Colonic mucosa (tissue), 4 donors: ENCODE measurements around the gene ATG7. TPM values are rescaled to one million over a fixed set of nuclear protein-coding genes. Genes with fewer than 3 reads are reported as not detected.

Source experiments
- DNase-seq: peaks from one replicate; pipeline ENCODE4 v3.0.0-alpha.2; 2020
- H3K27ac ChIP-seq: fragments of 200-600 bp; one replicate; pipeline ENCODE4 v1.8.0; 2021
- H3K27me3 ChIP-seq: fragments of 200-600 bp; one replicate; pipeline ENCODE4 v1.8.0; 2021
- H3K36me3 ChIP-seq: fragments of 200-600 bp; one replicate; pipeline ENCODE4 v1.8.0; 2021
- H3K4me1 ChIP-seq: fragments of 200-600 bp; one replicate; pipeline ENCODE4 v1.8.0; 2021; ENCODE audit warnings: mild to moderate bottlenecking
- H3K4me3 ChIP-seq: fragments of 200-600 bp; one replicate; pipeline ENCODE4 v1.8.0; 2021
- H3K9ac ChIP-seq, 2 donors: one replicate each; pipeline ENCODE4 v1.7.0; 2013; ENCODE audit warnings: control low read depth in 2 of 2, low read depth in 2 of 2, low read length in 2 of 2
- H3K9me3 ChIP-seq: fragments of 200-600 bp; one replicate; pipeline ENCODE4 v1.8.0; 2021
- intact Hi-C: fragments of 100-400 bp; cut with DNase I; formaldehyde crosslinking; loops from one replicate; pipeline ENCODE4 v1.14.1; 2022
- total RNA-seq, 2 donors: library from RNA; stranded (reverse); fragmentation: NEBNext Ultra II Directional in 1 of 2; extraction: Animal tissue kit (Norgen Biotek cat#: 25700) in 1 of 2; gene quantifications; one replicate each; pipeline ENCODE4 v1.2.1, GENCODE V29; 2021
- TF ChIP-seq, protein P1 (sequence below): fragments of 200-600 bp; IDR thresholded peaks from one replicate; pipeline ENCODE4 v1.8.0; 2022; ENCODE audit warnings: antibody characterized with exemption, mild to moderate bottlenecking
- donor health status: healthy.
- donor health status: DM: no; HTN: no; CAD: no.
- donor health status: DM: no; HTN: no; CAD: no.

The ATG7 gene
- total RNA-seq, 2 donors from 2014 or later: 31.9 to 32.0 TPM

DNA sequence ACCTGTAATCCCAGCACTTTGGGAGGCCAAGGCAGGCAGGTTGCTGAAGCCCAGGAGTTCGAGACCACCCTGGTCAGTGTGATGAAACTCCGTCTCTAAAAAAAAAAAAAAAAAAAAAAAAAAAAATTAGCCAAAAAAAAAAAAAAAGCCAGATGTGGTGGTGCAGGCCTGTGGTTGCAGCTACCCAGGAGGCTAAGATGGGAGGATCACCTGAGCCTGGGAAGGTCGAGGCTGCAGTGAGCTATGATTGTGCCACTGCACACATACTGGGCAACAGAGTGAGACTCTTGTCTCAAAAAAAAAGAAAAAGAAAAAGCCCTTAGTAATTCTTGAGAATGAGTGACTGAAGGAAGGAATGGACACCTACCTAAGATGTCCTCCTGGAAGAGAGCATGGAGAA is 266.4 kb downstream of the ATG7 start:
- intact Hi-C loops: no loop called here
- Histone ChIP-seq H3K4me3 (no peak overlapping the region), H3K9ac (no peak overlapping the region), H3K27me3 (no peaks in the 10 kb centered on the region), H3K9me3 (no peaks in the 10 kb centered on the region), H3K36me3 (no peaks in the 10 kb centered on the region), H3K27ac (no peak overlapping the region), H3K4me1 (no peaks in the 10 kb centered on the region)
- TF ChIP-seq, protein P1, sequence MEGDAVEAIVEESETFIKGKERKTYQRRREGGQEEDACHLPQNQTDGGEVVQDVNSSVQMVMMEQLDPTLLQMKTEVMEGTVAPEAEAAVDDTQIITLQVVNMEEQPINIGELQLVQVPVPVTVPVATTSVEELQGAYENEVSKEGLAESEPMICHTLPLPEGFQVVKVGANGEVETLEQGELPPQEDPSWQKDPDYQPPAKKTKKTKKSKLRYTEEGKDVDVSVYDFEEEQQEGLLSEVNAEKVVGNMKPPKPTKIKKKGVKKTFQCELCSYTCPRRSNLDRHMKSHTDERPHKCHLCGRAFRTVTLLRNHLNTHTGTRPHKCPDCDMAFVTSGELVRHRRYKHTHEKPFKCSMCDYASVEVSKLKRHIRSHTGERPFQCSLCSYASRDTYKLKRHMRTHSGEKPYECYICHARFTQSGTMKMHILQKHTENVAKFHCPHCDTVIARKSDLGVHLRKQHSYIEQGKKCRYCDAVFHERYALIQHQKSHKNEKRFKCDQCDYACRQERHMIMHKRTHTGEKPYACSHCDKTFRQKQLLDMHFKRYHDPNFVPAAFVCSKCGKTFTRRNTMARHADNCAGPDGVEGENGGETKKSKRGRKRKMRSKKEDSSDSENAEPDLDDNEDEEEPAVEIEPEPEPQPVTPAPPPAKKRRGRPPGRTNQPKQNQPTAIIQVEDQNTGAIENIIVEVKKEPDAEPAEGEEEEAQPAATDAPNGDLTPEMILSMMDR: no peak
- no peak for DNase-seq

DNA sequence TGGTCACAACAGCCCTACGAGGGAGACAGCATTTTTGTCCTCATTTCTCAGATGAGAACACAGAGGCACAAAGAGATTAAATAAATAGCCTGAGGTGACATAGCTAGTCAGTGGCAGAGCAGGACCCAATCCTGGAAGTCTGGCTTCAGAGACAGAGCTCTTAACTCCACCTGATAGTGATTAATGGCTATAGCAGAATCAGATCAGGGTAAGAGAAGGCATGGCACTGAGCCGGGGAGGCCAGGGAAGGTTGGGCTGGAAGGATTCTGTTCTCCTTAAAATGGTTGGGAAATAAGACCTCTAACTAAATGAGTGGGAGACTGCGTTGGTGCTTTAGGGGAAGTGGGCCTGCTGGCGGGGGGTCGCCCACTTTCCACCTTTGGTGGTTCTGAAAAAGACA is 267.0 kb downstream of the ATG7 start:
- TF ChIP-seq, protein P1: no peak
- H3K4me1 ChIP-seq: no peaks in the 10 kb centered on the region
- H3K4me3 ChIP-seq: no peak overlapping the region
- no peak for DNase-seq
- H3K36me3 ChIP-seq: no peaks in the 10 kb centered on the region
- no peak overlapping the region for H3K27ac ChIP-seq
- H3K9ac ChIP-seq: no peak overlapping the region
- no peaks in the 10 kb centered on the region for H3K27me3 ChIP-seq
- intact Hi-C loops: no loop called here
- no peaks in the 10 kb centered on the region for H3K9me3 ChIP-seq

DNA sequence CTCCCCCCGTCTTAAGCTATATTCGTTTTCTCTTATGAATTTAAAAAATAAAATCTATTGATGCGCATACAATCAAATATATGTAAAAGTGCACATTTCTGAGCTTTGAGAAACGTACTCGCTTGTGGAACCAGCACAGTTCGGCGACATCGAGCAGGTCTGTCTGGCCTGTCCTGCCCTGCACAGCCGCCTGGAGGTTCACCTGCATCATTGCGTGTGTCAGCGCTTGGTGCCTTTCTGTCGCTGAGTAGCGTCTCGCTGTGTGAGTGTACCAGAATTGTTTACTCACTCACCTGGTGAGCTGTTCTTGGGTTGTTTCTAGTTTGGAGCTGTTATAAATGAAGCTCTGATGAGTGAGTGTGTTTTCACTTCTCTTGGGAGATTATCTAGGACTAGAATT is 267.5 kb downstream of the ATG7 start:
- DNase-seq: no peak
- Histone ChIP-seq H3K9ac (no peak overlapping the region), H3K9me3 (no peaks in the 10 kb centered on the region), H3K36me3 (no peaks in the 10 kb centered on the region), H3K4me3 (no peak overlapping the region), H3K4me1 (no peaks in the 10 kb centered on the region), H3K27me3 (no peaks in the 10 kb centered on the region), H3K27ac (no peak overlapping the region)
- intact Hi-C loops: no loop called here
- TF ChIP-seq, protein P1: no peak

DNA sequence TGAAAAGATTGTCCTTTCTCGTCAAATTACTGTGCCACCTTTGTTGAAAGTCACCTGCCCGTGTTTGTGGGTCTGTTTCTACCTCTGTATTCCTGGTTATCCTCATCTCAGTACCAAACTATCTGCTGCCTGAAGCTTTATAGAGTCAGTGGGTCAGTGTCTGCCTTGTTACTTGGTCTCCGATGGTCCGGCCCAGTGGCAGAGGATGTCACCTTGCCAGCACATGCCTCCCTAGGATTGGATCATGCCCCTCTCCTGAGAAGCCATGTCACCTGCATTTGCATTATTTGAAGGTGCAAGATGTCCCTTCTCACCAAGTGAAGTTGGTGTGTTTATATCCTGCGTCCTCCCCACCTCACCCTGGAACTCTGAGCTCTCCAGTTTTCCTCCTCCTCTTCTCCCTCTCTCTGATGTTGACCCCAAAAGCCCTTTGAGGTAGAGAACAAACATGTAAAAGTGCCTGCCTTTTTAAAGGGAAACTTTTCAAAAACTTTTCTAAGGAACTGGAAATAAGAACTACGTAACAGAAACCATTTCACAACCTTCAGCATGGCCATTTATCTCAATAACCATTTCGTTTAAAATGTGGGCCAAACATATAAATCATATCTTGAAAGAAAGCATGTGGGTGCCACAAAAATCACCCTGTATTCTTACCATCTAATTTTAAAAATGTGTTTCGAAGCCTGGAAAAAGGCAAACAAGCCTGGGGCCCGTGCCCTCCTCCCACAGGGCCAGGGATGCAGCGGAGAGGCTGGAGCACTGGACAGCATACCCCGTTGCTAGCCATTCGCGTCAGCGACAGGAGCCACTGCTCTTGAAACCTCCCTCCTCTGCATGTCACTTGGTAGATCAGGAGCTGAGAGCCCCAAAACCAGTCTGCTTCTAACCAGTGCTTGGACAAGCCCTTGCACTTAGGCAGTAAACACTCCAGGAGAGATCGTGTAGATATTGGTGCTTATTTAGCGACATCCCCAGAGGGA is 269.4 kb downstream of the ATG7 start:
- H3K36me3 ChIP-seq: no peaks in the 10 kb centered on the region
- TF ChIP-seq, protein P1: no peak
- no peaks in the 10 kb centered on the region for H3K9me3 ChIP-seq
- H3K27me3 ChIP-seq: no peaks in the 10 kb centered on the region
- no peak overlapping the region for H3K9ac ChIP-seq
- no peak overlapping the region for H3K4me3 ChIP-seq
- DNase-seq: no peak
- no peak overlapping the region for H3K27ac ChIP-seq
- H3K4me1 ChIP-seq: no peaks in the 10 kb centered on the region
- intact Hi-C loops: no loop called here

DNA sequence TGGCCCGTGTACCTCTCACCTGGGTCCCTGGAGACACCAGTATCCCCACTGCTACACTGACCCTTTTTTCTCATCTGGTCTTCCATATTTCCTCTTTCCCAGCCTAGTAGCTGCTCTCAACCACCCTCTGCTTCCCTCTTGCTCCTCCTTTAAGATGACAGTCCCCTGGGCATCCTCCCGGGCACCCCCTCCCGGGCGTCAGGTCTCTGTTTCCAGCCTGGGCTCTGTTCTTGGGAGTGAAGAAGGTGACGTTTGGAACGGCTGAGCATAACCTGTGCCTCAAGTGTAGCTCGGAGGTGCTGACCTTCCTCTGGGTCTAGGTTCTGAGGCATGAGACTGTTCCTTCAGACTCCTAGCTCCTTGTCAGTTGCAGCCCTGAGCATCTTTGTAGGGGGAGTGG is 270.4 kb downstream of the ATG7 start:
- no peak for DNase-seq
- Histone ChIP-seq H3K9me3 (no peaks in the 10 kb centered on the region), H3K4me3 (no peak overlapping the region), H3K4me1 (no peaks in the 10 kb centered on the region), H3K9ac (no peak overlapping the region), H3K27me3 (no peaks in the 10 kb centered on the region), H3K27ac (no peak overlapping the region), H3K36me3 (no peaks in the 10 kb centered on the region)
- TF ChIP-seq, protein P1: no peak
- intact Hi-C loops: no loop called here
